ENCODE measurements around the gene SHB. TPM values are rescaled to one million over a fixed set of nuclear protein-coding genes. Genes with fewer than 3 reads are reported as not detected.

Gene SHB
- total and polyA plus RNA-seq, 5 donors = 14.5 to 38.9 (median 30.4) TPM

DNA sequence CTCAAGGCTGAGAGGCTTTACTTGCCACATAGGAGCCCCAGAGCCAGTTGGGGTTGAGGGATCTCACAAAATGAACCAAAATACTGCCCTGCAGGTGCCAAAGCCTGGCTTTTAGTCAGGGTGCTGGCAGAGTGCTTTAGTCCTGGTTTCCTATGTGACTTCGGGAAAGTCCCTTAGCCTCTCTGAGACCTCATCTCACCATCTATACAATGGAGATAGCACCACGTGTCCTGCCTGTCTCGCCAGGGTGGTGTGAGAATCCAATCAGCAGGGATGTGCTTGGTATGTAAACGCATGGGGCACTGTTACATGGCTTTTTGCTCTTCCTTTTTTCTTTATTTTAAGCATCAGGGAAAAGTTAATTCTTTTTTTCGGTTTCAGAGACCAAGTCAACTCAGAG lies 68.3 kb downstream of the SHB start:
- no peak for DNase-seq
- no peaks in the 10 kb centered on the region for H3K9me3 ChIP-seq (ENCODE audit: control insufficient read depth, low read length)
- peaks cover 14% of the 10 kb centered on the region for H3K4me1 ChIP-seq (ENCODE audit: control insufficient read depth, insufficient read depth, low read length)
- H3K4me3 ChIP-seq (ENCODE audit: low read length) = no peak overlapping the region
- 81% methylated on average over 5 of the region's 5 CpGs for WGBS
- ATAC-seq = no peak
- intact Hi-C loops (cut with DNase I) = no loop called here
- H3K27ac ChIP-seq (ENCODE audit: low read length) = no peak overlapping the region
- no peaks in the 10 kb centered on the region for H3K27me3 ChIP-seq (ENCODE audit: control insufficient read depth, insufficient read depth)

DNA sequence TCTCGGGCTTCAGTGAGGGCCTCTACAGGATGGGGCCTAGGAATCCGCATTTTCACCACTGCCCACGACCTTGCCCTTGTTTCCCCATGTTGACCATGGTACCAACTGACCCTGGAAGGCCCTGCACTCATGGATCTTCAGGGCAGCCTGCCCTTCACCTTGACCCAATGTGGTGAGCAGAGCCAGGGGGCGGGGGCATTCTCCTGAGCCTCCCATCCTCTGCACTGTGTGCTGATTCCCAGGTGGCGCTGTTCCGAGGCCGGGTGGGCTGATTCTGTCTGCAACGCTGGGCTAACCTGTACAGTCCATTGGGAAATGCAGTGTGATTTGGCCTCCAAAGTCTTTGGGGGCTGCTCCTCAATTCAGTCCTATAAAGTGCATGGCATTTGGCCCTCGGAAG lies 68.7 kb downstream of the SHB start:
- Histone ChIP-seq H3K27ac (ENCODE audit: low read length) (no peak overlapping the region), H3K27me3 (ENCODE audit: control insufficient read depth, insufficient read depth) (no peaks in the 10 kb centered on the region), H3K4me3 (ENCODE audit: low read length) (no peak overlapping the region), H3K4me1 (ENCODE audit: control insufficient read depth, insufficient read depth, low read length) (peaks cover 18% of the 10 kb centered on the region), H3K9me3 (ENCODE audit: control insufficient read depth, low read length) (no peaks in the 10 kb centered on the region)
- ATAC-seq = no peak
- WGBS = 95% methylated on average over 9 of the region's 9 CpGs
- DNase-seq = no peak
- intact Hi-C loops (cut with DNase I) = no loop called here

DNA sequence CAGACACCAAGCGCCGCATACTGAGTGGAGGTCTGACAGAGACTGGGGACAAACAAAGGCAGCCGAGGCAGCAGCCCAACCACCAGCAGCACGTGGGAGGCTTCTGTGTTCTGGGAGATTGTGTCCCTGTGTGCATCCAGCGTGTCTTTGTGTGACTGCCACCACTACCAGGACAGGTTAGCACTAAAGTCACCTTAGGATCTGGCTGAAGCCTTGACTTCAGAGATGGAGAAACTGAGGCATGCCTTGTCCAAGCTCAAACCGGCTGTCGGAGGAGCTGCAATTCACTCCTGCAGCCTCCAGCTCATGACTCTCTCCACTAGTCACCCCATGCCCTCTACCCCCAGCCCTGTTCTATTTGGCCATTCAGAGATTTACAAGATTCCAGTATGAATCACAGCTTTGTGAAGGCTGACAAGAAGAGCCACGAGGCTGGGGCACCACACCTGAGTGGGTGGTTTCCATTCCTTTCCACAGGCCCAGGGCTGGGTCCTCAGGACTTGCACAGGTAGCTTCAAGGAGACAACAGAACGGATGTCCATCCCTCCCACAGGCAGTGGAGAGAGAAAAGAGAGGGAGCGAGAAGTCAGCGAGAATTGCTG lies 69.3 kb downstream of the SHB start:
- Histone ChIP-seq H3K4me3 (ENCODE audit: low read length) (no peak overlapping the region), H3K27me3 (ENCODE audit: control insufficient read depth, insufficient read depth) (no peaks in the 10 kb centered on the region), H3K9me3 (ENCODE audit: control insufficient read depth, low read length) (no peaks in the 10 kb centered on the region), H3K4me1 (ENCODE audit: control insufficient read depth, insufficient read depth, low read length) (peaks cover 19% of the 10 kb centered on the region), H3K27ac (ENCODE audit: low read length) (no peak overlapping the region)
- intact Hi-C loops (cut with DNase I) = loop anchor here in 3 of 4 donors (5.0 to 10.0 kb wide), 4 partner anchors 65 to 155 kb away; partner anchors contain the start of gene SHB (in 1 of the 3)
- 71% methylated on average over 11 of the region's 11 CpGs for WGBS
- DNase-seq = no peak
- no peak for ATAC-seq

DNA sequence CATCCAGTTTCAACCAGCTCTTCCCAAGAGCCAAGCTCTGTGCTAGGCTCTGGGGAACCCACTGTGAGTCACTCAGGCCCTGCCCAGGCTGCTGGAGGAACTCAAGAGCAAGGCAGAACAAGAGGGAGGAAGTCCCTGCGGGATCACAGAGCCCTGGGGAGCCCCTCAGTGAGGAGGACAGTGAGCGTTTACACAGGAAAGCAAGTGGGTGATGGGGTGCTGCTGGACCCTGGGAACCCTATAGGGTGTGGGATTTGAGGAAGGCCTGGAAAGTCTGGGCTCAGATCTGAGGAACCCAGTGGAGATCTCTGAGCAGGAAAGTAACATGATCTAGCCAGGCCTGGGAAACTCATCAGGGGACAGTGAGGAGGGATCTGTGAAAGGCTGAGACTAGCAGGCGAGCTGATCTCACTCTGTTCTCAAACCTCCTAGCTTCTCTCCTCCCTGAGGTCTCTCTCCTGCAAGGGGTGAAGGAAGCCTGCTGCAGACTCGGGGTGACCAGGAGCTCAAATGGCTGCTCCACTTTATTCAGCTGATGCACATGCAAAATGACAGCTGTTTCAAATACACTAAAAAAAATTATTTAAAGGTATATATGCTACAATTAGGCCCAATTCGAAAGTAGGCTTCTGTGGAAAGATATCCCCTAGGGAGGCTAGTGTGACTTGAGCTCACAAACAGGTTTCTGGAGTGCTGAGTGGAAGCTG lies 70.0 kb downstream of the SHB start:
- ATAC-seq = no peak
- WGBS = 62% methylated on average over 5 of the region's 5 CpGs
- no peaks in the 10 kb centered on the region for H3K27me3 ChIP-seq (ENCODE audit: control insufficient read depth, insufficient read depth)
- no peak overlapping the region for H3K27ac ChIP-seq (ENCODE audit: low read length)
- DNase-seq = peak in 1 of 3 donors; percentile 67
- peaks cover 19% of the 10 kb centered on the region for H3K4me1 ChIP-seq (ENCODE audit: control insufficient read depth, insufficient read depth, low read length)
- intact Hi-C loops (cut with DNase I) = loop anchor here in 3 of 4 donors (5.0 to 10.0 kb wide), 4 partner anchors 64 to 156 kb away; partner anchors contain the start of gene SHB (in 1 of the 3)
- no peaks in the 10 kb centered on the region for H3K9me3 ChIP-seq (ENCODE audit: control insufficient read depth, low read length)
- no peak overlapping the region for H3K4me3 ChIP-seq (ENCODE audit: low read length)

DNA sequence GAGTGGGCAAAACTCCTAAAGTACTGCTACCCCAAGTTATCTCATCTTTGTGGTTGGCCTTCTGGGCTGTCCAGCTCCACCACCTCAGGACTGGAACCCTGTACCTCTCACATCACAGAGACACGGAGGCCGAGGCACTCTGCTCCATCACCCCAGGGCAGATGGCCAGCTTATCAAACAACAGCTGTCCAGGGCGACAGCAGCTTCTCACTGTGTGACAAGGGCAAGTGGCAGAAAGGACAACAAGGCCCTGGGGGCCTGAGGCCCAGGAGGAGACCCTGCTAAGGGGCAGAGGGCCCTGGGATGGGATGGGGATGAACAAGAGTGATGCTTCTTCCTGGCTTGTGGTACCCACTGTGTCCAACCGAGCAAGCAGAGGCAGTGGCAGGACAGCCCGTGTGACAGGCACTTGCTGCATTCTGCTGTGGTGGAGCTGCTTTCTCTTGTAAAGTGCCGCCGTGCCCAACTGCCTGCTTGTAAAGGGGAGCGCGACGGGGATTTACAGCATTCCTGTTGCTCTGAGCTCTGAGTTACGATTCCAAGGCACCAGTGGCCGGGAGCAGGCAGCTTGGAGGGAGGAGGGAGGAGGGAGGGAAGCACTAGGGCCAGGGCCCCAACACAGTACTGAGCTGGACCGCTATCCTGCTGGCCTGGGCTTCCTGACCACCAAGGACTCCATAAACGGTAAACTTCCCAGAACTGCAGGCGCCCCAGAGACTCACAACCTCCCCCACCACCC lies 71.2 kb downstream of the SHB start:
- WGBS = 55% methylated on average over 15 of the region's 15 CpGs
- no peaks in the 10 kb centered on the region for H3K9me3 ChIP-seq (ENCODE audit: control insufficient read depth, low read length)
- H3K27me3 ChIP-seq (ENCODE audit: control insufficient read depth, insufficient read depth) = no peaks in the 10 kb centered on the region
- intact Hi-C loops (cut with DNase I) = loop anchor here in 3 of 4 donors (5.0 to 10.0 kb wide), 4 partner anchors 63 to 157 kb away; partner anchors contain the start of gene SHB (in 1 of the 3)
- no peak overlapping the region for H3K4me3 ChIP-seq (ENCODE audit: low read length)
- DNase-seq (no peak), ATAC-seq (no peak)
- H3K4me1 ChIP-seq (ENCODE audit: control insufficient read depth, insufficient read depth, low read length) = peaks cover 23% of the 10 kb centered on the region
- peak overlapping the region; percentile 63 for H3K27ac ChIP-seq (ENCODE audit: low read length)

DNA sequence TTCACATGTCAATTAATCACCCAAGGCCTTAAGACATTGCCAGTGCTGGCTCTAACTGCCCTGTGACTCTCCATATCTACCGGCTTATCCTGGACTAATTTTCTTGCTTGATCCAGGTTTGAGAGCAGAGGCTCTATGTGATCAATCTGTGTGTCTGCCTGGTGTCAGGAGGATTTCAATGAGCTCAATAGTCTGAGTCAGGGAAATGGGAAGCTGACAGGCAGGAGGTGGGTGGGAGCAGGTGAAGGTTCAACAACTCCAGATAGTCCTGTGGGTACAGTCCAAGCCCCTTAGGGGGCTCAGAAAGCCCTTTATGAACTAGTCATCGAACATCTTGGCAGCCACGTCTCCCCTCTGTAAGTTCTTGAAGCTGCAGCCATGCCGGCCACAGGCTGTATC lies 72.2 kb downstream of the SHB start:
- H3K4me1 ChIP-seq (ENCODE audit: control insufficient read depth, insufficient read depth, low read length) = peaks cover 23% of the 10 kb centered on the region
- H3K27me3 ChIP-seq (ENCODE audit: control insufficient read depth, insufficient read depth) = no peaks in the 10 kb centered on the region
- DNase-seq = no peak
- H3K9me3 ChIP-seq (ENCODE audit: control insufficient read depth, low read length) = no peaks in the 10 kb centered on the region
- intact Hi-C loops (cut with DNase I) = loop anchor here in 3 of 4 donors (5.0 to 10.0 kb wide), 4 partner anchors 62 to 158 kb away; partner anchors contain the start of gene SHB (in 1 of the 3)
- WGBS = 85% methylated on average over 4 of the region's 4 CpGs
- peak overlapping the region; percentile 63 for H3K27ac ChIP-seq (ENCODE audit: low read length)
- H3K4me3 ChIP-seq (ENCODE audit: low read length) = no peak overlapping the region
- ATAC-seq = no peak

DNA sequence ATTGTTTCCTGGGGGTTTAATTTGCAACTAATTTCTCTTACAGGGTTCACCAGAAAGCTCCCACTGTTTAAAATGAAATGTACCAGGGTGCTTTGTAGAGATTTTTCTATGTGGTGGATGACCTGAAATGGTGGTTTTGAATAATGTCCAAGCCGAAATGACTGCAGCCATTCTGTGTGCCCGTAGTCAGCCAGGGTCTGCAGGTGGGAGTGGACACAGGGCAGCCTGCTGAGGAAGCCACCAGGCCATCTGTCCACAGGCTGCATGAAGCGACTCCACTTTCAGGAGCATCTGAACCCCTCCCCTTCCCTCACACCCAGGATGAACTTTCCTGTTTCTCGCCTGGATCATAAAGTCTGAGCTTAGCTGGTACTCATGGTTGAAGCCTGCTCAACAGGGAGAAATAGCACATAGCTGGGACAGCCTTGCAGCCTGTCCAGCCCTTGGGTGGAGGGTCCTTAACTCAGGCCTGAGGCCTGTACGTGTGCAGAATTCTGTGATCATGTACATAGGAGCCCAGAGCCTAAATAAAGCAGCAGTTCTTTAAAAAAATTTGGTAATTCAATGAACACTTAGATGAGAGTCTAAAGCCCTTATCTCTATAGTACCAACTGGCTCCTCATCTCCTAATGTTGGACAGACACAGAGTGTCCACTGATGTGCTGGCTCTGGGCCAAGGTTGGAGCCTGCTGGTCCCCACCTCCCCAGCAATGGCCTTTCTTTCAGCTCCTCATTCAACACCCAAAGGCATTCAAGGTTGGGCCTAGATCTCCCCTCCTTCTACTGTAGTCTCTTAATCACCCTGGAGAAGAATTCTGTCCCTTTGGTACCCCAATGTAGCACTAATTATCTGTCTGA lies 72.8 kb downstream of the SHB start:
- H3K9me3 ChIP-seq (ENCODE audit: control insufficient read depth, low read length) = no peaks in the 10 kb centered on the region
- no peaks in the 10 kb centered on the region for H3K27me3 ChIP-seq (ENCODE audit: control insufficient read depth, insufficient read depth)
- peak overlapping the region; percentile 82 for H3K27ac ChIP-seq (ENCODE audit: low read length)
- 68% methylated on average over 5 of the region's 5 CpGs for WGBS
- intact Hi-C loops (cut with DNase I) = loop anchor here in 3 of 4 donors (5.0 to 10.0 kb wide), 4 partner anchors 61 to 159 kb away; partner anchors contain the start of gene SHB (in 1 of the 3)
- H3K4me1 ChIP-seq (ENCODE audit: control insufficient read depth, insufficient read depth, low read length) = peaks cover 23% of the 10 kb centered on the region
- no peak overlapping the region for H3K4me3 ChIP-seq (ENCODE audit: low read length)
- peak; percentile 43 to 64 for ATAC-seq
- peak; percentile 54 to 87 (median 86) for DNase-seq

DNA sequence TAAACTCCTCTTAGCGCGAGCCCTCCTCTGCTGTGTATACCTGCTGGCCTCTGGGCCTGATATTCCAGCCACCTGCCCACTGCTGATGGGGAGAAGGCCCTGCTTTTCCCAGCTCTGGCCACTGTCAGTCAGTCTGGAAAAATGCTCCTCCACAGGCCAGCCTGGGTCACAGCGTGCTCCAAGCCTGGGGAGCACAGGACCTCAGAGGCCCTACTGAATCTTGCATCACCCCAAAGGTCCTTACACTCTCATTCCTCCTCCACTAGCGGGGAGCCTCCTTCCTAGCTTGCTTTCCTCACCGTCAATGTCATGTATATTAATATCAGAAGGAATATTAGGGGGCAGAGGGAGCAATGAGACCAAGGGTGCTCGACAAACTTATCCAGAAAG lies 73.7 kb downstream of the SHB start:
- intact Hi-C loops (cut with DNase I) = loop anchor here in 3 of 4 donors (5.0 to 10.0 kb wide), 4 partner anchors 61 to 159 kb away; partner anchors contain the start of gene SHB (in 1 of the 3)

DNA sequence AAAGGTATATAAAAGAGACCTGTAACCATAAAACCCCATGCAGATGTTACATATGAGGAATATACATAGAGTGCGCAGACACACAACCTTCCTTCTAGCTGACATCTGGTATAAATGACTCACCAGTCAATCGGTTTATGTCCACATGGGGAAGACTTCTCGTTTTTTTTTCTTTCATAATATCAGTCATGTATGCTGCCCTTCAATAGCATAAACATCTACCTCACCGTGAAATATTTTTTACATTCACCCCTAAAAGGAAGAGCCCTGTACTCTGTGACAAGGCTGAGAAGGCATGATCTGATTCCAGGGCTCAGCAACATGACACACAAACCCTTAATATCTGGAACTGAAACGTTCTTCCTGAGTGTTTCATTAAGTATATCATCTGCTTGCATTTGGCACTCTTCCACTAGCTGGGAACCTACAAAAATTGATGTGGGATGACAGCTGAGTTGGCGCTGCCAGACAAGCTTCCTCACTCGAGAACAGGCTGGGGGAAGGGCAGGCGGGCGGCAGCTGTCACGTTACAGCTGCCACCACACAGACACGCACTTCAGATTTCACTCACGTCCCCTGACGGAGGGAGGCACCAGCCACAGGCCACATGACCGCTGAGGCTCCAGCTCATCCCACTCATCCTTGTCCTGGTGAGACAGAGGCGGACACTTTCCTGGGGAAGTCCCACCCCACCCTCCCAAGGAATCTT lies 74.2 kb downstream of the SHB start:
- ATAC-seq (peak; percentile 86 to 87), DNase-seq (peak; percentile 83 to 93 (median 92))
- Histone ChIP-seq H3K9me3 (ENCODE audit: control insufficient read depth, low read length) (no peaks in the 10 kb centered on the region), H3K4me1 (ENCODE audit: control insufficient read depth, insufficient read depth, low read length) (peaks cover 23% of the 10 kb centered on the region), H3K4me3 (ENCODE audit: low read length) (no peak overlapping the region), H3K27ac (ENCODE audit: low read length) (peak overlapping the region; percentile 87), H3K27me3 (ENCODE audit: control insufficient read depth, insufficient read depth) (no peaks in the 10 kb centered on the region)
- intact Hi-C loops (cut with DNase I) = loop anchor here in 3 of 4 donors (5.0 to 10.0 kb wide), 4 partner anchors 60 to 160 kb away; partner anchors contain the start of gene SHB (in 1 of the 3)
- WGBS = 17% methylated on average over 15 of the region's 15 CpGs

More for the DNA sequence above, 73.7 kb downstream of the SHB start:
- no peak overlapping the region for H3K4me3 ChIP-seq (ENCODE audit: low read length)
- H3K27me3 ChIP-seq (ENCODE audit: control insufficient read depth, insufficient read depth) = no peaks in the 10 kb centered on the region
- DNase-seq (no peak), ATAC-seq (peak; percentile 4 to 12)
- no peaks in the 10 kb centered on the region for H3K9me3 ChIP-seq (ENCODE audit: control insufficient read depth, low read length)
- H3K27ac ChIP-seq (ENCODE audit: low read length) = peak overlapping the region; percentile 87
- 48% methylated on average over 6 of the region's 6 CpGs for WGBS
- peaks cover 21% of the 10 kb centered on the region for H3K4me1 ChIP-seq (ENCODE audit: control insufficient read depth, insufficient read depth, low read length)

Measured in right cardiac atrium (tissue), 5 donors.